ENCODE results near the gene RNF148.

GRCh38 chr7:122727354-122727753 is 24.6 kb upstream of the RNF148 start:
- TF ChIP-seq DLX4 (CRISPR knock-in tag; IDR thresholded peaks at IDR 0.05) (no peak), SIN3A (IDR thresholded peaks at IDR 0.05; ENCODE audit: borderline replicate concordance in 2 of 2, control insufficient read depth in 1 of 2, low read depth in 2 of 2, low read length in 2 of 2) (no peak), EHMT2 (IDR thresholded peaks at IDR 0.05) (no peak), ZNF785 (CRISPR knock-in tag; IDR thresholded peaks at IDR 0.05) (no peak), SPI1 (IDR thresholded peaks at IDR 0.05; ENCODE audit: borderline replicate concordance, low read depth, low read length) (no peak), RFX5 (IDR thresholded peaks at IDR 0.05; ENCODE audit: low read depth, low read length) (no peak), NRF1 (conservative IDR thresholded peaks at IDR 0.05 in 1 of 2, IDR thresholded peaks at IDR 0.05 in 1 of 2) (no peak), HDAC6 (IDR thresholded peaks at IDR 0.05; ENCODE audit: low read depth, low read length) (no peak), EGR1 (conservative IDR thresholded peaks at IDR 0.05) (no peak), EP300 (IDR thresholded peaks at IDR 0.05; ENCODE audit: low read length) (no peak), MXD1 (CRISPR knock-in tag; IDR thresholded peaks at IDR 0.05; ENCODE audit: borderline replicate concordance, poor library complexity, severe bottlenecking) (no peak), TSHZ1 (CRISPR knock-in tag; IDR thresholded peaks at IDR 0.05) (no peak), CTCF (IDR thresholded peaks at IDR 0.05 in 2 of 3, conservative IDR thresholded peaks at IDR 0.05 in 1 of 3; ENCODE audit: insufficient read depth in 2 of 3, low read depth in 1 of 3, low read length in 3 of 3) (no peak)
